Epithelial cell of esophagus (primary cell): Measurements from ENCODE around the gene ABCF2.

Experiments
- DNase-seq: peaks from one replicate; pipeline ENCODE4 v3.0.0; 2010; ENCODE audit warnings: low read depth
- H3K4me3 ChIP-seq: 2 replicates; pipeline ENCODE4 v1.5.1; 2011; ENCODE audit warnings: mild to moderate bottlenecking, low read length, control low read depth
- TF ChIP-seq, protein P1 (sequence below): IDR thresholded peaks from 2 replicates; pipeline ENCODE4 v1.5.1; 2011; ENCODE audit warnings: low read depth, mild to moderate bottlenecking, low read length, control low read depth, inconsistent platforms; ENCODE audit not compliant: insufficient read depth; ENCODE audit errors: missing control alignments

The ABCF2 gene

GRCh38 chr7:151189038-151189437 is 38.0 kb downstream of the ABCF2 start:
- no peak for DNase-seq
- no peak overlapping the region for H3K4me3 ChIP-seq
- TF ChIP-seq, protein P1, sequence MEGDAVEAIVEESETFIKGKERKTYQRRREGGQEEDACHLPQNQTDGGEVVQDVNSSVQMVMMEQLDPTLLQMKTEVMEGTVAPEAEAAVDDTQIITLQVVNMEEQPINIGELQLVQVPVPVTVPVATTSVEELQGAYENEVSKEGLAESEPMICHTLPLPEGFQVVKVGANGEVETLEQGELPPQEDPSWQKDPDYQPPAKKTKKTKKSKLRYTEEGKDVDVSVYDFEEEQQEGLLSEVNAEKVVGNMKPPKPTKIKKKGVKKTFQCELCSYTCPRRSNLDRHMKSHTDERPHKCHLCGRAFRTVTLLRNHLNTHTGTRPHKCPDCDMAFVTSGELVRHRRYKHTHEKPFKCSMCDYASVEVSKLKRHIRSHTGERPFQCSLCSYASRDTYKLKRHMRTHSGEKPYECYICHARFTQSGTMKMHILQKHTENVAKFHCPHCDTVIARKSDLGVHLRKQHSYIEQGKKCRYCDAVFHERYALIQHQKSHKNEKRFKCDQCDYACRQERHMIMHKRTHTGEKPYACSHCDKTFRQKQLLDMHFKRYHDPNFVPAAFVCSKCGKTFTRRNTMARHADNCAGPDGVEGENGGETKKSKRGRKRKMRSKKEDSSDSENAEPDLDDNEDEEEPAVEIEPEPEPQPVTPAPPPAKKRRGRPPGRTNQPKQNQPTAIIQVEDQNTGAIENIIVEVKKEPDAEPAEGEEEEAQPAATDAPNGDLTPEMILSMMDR = no peak

DNA sequence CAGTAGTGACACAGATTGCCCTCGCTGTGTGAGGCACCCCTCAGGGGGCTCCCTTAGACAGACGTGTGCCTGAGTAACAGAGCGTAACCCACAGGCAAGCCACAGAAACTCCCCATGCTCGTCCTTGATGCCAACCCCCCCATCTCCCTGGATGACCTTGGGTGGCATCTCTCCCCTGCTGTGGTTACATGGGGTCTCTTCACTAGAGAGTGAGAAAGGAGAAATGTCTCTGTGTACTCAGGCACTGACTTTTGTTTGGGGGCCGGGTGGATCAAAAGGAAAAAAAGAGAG is 38.8 kb downstream of the ABCF2 start:
- no peak for DNase-seq
- TF ChIP-seq, protein P1 = no peak
- H3K4me3 ChIP-seq = no peak overlapping the region

DNA sequence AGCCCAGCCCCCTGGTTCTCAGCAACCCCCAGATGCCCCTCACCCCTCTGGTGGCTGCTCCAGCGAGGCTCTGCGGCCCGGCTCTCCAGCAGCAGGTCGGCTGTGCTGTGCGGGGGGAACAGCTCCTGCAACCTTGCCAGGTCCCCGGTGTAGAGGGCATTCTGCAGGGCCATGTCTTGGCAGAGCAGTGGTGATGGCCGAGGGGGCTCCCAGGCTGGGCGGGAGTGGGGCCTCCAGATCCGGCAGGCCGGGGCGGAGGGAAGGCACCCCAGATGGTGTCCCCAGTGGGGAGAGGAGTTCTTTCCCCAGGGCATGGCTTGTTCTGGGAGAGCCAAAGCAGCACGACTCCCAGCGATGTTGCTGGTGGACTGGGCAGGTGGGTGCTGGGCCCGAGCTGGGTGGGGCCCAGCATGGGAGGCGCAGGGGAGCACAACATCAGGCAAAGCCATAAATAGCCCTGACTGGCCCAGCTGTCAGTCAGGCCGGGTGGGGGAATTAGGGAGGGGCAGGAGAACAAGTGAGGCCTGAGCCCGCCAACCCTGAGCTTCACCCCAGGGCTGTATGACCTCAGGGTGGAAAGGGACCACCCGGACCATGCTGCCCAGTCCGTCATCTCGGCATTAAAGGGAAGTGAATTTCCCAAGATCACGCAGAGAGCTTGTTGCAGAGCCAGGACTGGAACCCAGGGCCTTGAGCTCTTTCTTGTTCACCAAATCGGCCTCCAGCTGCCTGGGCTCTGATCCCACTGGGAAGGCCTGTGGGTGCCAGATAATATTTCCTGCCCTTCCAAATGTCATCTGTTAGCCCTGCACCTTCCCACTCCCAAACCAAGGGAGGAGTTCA is 39.4 kb downstream of the ABCF2 start:
- TF ChIP-seq, protein P1 = no peak
- DNase-seq = no peak
- no peak overlapping the region for H3K4me3 ChIP-seq

GRCh38 chr7:151186640-151187408 is 40.2 kb downstream of the ABCF2 start, which contains the start of gene ASB10:
Gene ASB10 (minus strand): TSS chr7:151187250. CDS start chr7:151187130, 120 bp downstream.
- H3K4me3 ChIP-seq = no peak within 1 kb of the TSS
- TF ChIP-seq, protein P1 = no peak
- no peak for DNase-seq

GRCh38 chr7:151185762-151186639 is 41.0 kb downstream of the ABCF2 start:
- H3K4me3 ChIP-seq = no peak overlapping the region
- TF ChIP-seq, protein P1 = no peak
- DNase-seq = no peak

DNA sequence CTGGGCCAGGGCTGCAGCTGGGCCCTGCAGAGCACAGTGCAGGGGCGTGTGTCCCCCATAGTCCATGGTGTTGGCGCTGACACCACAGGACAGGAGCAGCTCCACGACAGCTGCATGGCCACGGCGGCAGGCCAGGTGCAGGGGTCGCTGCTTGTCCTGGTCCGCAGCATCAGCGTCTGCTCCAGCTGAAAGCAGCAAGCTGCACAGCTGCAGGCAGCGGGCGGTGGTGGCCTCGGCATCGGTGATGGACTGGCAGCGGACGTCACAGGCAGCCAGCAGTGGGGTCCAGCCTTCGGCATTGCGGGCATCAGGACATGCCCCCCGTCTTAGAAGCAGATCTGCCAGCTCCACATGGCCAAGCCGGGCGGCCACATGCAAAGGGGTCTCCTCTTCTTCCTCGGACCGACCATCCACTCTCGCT is 46.0 kb downstream of the ABCF2 start:
- no peak overlapping the region for H3K4me3 ChIP-seq
- DNase-seq = no peak
- TF ChIP-seq, protein P1 = no peak
